ENCODE results near the gene CBL.

DNA sequence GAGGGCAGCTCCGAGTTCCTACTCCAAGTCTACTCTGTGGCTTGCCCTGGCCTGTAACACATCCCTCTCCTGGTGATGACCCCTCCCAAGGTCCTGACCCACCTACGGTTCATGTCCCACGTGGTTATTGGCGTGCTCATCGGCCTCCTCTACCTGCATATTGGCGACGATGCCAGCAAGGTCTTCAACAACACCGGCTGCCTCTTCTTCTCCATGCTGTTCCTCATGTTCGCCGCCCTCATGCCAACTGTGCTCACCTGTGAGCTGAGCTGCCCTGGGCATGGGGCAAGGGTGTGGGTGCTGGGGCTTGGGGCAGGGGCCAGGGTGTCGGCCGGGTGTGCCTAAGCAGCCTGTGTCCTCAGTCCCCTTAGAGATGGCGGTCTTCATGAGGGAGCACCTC lies 47.7 kb upstream of the CBL start:
- TF ChIP-seq CTCF (IDR thresholded peaks at IDR 0.05) (no peak), POLR2A (IDR thresholded peaks at IDR 0.05) (no peak)
